DMS53 (cell line): ENCODE data around the gene FBXL20.

Experiments used
- DNase-seq: peaks from one replicate; lab custom pipeline; 2025; lab: John Stamatoyannopoulos, UW

FBXL20 gene

DNA sequence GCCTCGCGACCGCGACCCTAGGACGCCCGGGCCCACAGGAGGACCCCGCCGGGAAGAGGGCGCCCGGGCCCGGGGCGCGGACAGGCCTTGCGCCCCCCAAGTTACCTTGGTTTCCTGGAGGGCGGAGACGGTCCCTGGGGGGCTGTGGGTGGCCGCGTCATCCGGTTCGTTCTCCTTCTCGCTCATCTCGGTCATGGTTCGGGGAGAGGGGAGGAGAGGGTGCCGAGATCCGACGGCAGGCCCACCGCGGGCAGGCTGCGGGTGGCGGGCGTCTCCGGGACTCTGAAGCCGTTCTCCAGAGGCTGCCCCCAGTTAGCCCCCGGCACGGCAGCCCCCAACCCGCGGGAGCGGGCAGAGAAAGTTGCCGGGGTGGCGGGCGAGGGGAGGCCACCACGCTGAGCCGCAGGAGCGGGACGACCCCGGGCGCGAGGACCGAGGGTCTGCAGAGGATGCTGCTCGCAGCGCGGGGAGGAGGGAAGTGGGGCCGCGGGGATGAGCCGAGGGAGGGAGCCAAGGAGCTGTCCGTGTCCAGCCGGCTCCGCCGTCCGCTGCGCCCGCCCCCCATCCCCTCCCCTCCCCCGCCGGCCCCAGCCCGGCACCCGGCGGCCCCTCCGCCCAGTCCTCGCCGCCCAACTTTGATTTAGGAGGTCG lies 176.0 kb downstream of the FBXL20 start, which contains the start of gene STAC2:
Gene STAC2 (minus strand): TSS at position 638 of the 651 bp plus-strand sequence. CDS start 443 bp downstream, at position 195.
- DNase-seq: no peak

DNA sequence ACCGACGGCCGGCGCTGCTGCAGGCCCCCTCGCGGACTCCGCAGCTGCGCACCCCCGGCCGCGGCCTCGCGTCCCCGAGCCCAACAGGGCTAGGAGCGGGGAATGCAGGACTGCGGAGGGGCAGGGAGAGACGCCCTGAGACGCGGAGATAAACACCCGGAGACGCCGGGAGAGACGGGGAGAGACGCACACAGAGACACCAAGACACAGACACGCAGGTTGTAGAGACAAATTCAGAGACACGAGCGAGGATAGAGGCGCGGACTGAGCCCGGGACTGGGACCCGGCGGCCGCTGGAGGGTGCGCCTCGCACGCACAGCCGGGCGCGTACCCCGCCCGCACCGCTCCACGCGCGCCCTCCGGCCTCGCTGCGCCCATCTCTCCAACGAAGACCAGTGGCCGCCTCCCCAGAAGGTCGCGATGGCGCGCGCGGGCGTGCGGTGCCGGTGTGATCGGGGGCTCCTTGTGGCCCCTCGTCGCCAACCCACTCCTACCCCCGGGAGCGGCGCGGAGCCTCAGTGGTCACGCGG lies 176.6 kb downstream of the FBXL20 start:
- no peak for DNase-seq

DNA sequence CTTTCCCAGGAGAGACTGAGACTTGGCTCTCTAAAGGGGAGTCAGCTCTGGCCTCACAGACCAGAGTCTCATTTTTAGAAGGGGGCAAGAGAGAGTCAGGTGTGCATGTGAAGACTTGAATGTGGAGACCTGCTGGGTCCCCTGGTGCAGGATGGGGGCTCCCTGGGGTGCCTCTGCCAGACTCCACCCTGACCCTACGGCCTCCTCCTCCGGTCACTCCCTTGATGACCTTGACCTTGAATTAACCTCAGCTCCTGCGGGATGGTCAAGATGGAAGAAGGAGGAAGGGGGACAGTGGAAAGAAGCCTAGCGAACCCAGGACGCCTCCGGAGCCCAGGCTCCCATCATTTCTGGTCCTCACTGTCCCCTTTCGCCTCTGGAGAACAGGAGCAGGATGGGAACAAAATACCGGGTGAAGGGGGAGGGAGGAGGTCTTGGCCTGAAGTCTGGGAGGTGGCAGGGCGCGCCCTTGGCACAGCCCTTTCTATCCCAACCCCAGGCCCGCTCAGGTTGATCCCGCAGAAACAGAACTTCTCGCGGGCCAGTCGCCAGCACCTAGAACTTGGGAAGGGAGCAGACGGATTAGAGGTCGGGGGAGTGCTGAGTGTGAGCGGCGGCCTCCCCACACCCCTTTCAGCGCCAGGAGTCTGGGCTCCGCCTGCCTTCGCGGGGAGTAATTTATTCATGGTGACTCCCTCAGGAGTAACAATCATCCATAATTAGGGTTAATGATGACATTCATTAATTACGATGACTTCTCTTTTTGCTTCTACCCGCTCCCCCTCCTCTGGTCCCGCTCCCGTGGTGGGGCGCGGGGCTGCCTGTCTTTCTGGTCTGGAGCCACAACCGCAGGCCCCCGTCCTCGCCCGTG lies 177.3 kb downstream of the FBXL20 start:
- no peak for DNase-seq

DNA sequence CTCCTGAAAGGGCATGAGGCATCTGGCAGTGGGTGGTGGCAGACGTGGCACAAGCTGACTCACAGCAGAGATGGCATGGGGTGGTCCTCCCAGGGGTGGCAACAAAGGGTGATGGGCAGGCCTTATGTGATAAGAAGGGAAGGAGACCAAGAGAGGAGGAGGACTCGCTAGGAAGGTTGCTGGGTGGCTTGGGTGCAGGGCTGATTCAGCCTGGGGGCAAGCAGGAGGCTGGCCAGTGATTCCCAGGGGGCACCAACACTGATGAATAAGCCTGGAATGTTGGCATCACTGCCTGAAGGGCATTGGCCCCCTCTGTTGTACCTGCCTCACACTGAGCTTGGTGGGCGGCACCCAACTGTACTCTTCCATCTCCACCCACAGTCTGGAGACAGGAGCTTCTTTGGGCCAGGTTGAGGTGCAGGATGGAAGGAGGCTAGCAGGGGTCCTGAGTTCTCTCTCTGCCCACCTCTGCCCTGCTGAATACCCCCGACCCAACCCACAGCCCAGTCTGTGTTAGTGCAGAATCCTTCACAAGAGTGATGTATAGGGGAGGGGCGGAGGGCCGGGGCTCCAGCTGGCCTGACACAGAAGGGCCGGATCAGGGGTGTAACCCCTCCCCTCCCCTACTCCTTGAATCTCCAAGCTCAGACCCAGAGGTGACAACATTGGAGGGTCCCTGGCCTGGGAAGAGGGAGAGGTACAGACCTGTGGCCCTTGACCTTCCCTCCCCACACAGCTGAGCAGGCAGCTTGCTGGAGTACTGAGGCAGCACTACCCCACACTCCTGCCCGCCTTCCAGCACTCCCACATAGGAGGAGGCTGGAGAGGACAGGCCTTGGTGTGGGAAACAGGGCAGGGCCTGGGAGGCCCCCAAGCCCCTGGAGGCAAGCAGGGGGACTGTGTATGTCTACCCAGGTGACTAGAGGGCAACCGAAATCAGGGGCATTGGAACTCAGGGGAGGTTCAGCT lies 178.3 kb downstream of the FBXL20 start:
- DNase-seq: no peak

DNA sequence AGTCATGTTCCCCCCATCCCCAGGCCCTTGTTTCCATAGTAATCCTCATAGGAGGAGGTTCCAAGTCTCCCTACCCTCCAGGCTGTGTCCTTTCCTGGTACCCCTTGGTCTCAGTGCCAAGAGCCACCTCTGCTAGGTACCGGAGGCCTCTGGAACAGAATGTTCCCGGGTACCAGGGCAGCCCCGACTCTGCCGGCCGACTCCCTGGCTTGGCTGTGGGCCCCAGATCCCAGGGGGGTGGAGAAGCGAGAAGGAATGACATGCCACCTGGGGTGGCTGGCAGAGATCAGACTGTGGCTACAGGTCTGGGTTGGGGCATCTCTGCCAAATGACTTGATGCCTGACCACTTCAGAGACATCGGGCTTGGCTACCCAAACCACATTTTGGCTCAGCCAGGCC lies 179.3 kb downstream of the FBXL20 start:
- no peak for DNase-seq

DNA sequence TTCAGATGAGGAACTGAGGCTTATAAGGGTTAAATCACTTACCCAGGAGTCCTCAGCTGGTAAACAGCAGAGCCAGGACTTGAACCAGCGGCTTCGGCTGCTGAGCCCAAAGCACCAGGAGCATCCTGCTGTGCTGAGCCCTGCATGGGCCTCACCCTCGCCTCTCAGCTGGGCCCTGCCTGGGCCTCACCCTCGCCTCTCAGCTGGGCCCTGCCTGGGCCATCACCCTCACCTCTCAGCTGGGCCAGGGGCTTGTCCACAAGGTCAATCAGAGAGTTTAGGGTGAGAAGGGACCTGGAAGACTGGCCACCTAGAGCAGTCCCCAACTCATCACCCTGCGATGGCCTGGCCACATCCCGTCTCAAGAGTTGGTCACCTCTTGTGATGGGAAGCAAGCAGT lies 179.9 kb downstream of the FBXL20 start:
- no peak for DNase-seq

DNA sequence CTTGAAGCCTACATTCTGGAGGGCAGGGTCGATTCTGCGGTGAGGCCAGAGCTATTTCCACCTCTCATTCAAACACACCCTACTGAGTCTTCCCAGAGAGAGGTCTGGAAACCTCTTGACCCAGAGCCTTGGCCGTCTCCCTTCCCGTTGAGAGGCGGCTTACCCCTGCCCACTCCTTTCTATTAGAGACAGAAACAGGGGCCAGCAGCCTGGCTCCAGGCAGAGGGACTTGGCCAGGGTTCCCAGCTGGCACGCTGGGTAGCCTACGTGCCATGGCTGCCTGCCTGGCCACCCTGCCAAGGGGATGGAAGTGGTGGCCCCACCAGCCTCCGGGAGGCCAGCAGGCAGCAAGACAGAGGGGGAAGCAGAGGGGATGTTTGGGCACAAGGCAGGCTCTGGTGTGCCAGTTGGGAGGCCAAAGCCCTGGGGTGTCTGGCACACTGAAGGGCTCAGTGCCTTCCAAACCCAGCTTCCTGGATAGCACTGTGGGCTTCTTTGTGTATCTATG lies 181.7 kb downstream of the FBXL20 start:
- no peak for DNase-seq

DNA sequence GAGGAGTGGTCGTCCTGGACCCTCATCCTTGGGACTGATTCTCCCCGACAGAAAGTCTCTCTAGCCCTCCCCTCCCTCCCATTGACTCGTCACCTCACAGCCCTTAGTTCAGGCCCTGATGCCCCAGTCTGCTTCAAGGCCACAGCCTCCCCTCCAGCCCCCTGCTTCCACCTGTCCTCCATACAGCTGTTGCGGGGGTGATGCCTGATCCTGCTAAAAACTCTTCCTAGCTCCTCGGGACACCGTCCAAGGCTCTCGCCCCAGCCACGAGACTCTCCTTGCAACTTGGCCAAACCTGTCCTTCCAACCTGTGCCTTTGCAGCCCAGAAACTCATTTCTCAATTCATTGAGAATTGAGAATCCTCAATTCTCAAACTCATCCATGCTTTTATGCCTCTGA lies 182.5 kb downstream of the FBXL20 start:
- no peak for DNase-seq

DNA sequence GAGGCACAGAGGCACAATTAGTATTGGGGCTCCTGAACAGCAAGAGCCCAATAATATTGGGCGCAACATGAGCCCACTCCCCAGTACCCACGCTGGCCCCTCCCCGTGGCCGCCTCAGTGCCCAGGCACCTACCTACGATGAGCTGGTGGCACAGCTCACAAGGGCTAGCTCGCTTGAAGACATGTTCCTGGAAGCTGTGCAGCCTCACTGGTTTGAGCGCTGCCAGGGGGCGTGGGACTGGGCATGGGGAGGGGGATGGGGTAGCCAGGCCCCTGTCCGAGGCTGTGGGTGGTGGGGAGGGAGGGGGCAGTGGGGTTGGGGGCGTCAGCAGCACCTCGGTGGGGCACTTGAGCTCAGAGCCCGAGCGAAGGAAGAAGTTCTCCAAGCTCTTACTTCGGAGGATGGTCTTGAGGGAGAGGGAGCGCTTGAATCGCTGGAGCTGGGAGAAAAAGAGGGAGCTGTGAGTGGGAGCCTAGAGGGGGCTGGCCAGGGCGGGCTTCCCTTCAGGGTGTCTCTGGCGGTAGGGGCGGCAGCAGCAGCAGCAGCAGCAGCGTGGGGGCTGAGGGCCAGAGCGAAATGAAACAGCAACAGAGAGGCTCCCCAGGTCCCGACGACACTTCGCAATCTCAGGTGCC lies 183.6 kb downstream of the FBXL20 start:
- peak; percentile 28 for DNase-seq

DNA sequence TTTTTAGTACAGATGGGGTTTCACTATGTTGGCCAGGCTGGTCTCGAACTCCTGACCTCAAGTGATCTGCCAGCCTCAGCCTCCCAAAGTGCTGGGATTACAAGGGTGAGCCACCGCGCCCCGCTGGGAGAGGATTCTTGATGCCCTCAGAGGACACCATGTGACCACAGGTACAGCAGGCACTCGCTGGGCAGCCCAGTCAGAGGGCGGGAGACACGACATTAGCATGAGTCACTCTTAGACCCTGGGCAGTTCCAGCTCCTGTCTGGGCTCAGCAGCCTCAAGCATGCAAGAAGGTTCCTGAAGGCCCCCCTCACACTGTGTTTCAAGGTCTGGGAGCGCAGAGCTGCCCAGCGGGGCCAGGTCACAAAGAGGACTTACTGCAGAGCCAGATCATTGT lies 187.6 kb downstream of the FBXL20 start:
- peak; percentile 53 for DNase-seq

DNA sequence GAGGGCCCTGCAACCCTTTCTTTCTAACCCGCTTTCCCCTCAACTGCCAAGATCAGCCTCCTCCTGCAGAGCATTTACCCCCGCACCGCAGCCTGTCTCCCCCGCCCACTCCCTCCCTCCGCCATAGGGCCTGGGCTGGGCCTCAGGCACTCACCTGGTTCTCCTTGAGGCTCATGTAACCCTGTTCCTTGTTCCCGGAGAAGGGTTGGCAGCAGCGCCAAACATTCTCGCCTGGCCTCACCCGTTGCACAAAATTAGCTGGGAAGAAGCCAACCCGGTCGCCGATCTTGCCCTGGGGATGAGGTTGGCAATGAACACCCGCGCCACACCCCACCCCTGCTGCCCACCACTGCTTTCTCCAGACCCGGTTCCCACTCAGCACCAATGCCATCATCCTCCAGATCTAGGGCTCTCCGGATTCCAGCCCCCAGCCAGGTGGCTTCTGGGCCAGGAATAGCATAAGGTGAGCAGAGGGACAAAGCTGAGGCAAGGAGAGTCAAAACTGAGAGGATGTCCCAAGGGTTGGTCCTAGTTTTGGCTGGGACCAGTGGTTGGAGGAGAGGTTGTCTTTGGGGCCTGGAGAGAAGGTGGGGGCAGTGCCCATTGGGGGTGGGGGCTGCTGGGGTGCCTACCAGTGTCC lies 188.5 kb downstream of the FBXL20 start:
- no peak for DNase-seq

DNA sequence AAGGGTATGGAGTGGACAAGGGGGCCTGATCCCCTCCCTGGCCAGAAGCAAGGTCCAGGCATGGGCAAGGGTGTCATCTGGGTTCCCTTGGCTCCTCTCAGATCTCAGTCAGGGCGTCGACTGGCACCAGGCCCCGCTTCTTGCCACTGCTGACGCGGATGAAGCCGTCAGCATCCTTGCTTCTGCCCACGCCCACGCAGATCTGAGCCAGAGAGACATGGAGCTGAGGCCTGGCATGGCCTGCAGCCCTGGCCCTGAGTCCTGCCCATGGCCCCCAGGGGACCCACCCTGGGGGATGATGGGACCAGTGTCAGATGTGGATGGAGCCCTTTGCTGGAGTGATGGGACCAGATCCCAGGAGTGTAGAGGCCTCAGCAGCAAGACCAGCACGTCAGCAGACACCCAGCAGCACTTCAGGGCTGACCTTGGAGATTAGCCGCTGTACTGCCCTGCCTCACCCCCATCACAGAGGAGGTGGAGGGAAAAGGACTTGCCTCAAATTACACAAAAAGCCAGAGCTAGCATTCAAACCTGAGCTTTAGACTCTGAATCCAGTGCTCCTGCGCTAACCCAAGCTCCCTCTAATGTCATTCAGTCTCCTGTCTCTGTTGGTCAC lies 189.1 kb downstream of the FBXL20 start:
- no peak for DNase-seq

DNA sequence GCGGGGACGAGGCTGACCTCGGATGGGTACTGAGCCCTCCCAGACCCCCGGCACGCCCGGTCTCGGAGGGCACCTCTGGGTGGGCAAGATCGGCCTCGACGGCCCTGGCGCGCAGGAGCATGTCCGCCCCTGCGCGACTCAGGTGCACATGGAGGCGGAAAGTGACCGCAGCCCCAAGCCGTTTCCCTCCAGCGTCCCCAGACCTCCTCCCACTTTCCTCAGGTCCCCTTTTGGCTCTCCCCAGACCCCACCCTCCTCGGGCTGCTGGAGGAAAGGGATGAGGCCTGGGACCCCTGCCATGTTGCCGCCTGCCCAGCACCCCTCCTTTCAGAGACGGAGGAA lies 191.4 kb downstream of the FBXL20 start:
- no peak for DNase-seq

DNA sequence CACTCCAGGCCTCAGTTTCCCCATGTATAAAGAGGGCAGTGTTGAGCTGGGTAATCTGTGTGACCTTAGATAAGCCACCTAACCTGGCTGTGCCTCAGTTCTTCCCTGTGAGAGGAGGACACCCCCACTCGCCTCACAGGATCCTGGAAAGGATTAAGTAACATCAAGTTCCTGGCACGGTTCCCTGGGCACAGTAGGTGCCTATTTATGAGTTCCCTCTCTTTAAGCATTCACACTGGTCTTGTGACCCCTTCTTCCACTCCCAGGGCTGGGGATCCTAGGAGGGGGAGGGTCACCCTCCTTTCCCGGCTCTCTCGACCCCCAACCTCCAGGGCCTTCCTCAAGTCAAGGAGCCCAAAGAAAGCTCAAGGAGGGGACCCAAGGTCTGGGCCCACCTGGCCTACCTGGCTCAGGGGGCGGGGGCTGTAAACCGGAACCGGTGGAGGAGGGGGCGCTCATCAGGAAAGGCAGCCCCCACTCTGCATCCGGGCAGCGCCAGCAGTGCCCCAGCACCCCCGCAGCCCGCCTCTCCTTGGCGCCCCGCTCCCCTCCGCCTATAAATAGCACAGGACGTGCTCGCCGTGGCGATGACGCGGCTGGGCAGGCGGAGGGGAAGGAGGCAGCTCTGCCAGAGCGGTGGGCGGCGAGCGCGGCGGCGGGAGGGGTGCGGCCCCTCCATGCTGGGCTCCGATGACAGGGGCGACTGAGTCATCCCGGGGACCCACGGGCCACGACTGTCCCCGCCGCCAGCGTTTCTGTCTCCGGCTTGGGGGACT lies 191.9 kb downstream of the FBXL20 start:
- DNase-seq: peak; percentile 59

DNA sequence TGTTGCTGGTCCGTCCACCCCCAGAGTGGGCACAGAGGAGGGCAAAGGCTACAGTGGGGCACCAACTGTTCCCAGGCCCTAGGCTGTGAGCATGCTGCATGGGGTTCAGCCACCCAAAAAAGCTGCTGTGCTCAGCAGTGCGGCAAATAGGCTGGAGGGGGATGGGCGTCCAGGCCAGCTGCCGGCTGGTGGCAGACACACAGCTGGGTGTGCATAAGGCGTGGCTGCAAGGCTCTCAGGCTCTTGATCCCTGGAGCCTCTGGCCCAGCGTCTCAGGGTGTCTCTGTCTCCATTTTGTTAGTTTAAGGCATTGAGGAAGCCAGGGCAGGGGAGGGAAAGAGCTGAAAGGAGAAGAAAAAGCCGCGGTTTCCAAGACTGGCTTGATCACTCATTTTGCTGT lies 192.5 kb downstream of the FBXL20 start:
- peak; percentile 70 for DNase-seq

DNA sequence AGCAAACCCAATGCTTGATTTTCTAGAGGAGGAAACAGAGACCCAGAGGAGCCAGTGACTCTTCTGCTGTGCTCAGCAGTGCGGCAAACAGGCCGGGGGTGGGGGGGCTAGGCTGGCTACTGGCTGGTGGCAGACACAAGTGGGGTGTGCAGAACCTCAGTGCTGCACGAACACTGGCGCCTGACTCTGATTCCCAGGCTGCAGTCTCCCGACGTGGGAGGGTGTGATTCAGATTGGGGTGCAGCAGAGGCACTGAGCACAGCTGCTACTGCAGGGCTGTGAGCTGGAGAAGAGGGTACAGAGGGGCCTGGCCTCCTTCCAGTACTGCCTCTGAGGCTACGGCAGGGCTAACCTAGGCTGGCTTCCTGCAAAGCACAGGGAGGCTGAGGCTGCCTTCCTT lies 193.3 kb downstream of the FBXL20 start:
- DNase-seq: no peak

DNA sequence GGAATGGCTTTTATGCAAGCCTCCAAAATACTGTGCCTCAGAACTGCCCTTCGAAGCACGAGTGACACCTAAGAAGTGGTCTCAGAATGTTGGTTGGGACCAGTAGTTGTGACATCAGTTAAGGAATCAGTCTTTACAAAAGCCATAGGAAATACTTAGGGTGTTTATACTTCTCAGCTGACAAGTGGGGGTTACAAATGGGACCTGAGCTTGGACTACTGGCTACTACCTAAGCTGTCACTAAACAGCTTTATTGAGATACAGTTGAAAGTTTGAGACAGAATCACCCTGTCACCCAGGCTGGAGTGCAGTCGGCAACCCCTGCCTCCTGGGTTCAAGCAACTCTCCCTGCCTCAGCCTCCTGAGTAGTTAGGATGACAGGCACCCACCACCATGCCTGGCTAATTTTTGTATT lies 196.3 kb downstream of the FBXL20 start:
- DNase-seq: peak; percentile 44

DNA sequence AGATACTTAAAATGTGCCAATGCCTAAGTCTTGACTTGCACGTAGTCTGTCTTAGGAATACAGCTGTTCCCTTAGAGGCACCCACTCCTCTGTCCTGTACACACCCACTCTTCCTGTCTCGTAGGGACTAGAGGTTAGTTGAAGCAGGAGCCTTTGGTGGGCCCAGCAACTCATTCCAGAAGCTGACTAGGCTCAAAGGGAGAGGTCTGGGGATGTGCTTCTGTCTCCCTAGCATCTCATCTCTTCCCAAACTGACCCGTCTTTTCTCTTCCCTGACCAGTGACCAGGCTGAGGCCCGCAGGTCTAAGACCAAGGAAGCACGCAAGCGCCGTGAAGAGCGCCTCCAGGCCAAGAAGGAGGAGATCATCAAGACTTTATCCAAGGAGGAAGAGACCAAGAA lies 197.2 kb downstream of the FBXL20 start:
- DNase-seq: no peak
